ENCODE data around the gene KRT16.

- TF ChIP-seq, protein P1, sequence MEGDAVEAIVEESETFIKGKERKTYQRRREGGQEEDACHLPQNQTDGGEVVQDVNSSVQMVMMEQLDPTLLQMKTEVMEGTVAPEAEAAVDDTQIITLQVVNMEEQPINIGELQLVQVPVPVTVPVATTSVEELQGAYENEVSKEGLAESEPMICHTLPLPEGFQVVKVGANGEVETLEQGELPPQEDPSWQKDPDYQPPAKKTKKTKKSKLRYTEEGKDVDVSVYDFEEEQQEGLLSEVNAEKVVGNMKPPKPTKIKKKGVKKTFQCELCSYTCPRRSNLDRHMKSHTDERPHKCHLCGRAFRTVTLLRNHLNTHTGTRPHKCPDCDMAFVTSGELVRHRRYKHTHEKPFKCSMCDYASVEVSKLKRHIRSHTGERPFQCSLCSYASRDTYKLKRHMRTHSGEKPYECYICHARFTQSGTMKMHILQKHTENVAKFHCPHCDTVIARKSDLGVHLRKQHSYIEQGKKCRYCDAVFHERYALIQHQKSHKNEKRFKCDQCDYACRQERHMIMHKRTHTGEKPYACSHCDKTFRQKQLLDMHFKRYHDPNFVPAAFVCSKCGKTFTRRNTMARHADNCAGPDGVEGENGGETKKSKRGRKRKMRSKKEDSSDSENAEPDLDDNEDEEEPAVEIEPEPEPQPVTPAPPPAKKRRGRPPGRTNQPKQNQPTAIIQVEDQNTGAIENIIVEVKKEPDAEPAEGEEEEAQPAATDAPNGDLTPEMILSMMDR (IDR thresholded peaks at IDR 0.05): no peak
- no peak for TF ChIP-seq POLR2AphosphoS5 (IDR thresholded peaks at IDR 0.05)
Observed at GRCh38 chr17:41614098-41614497, 1.5 kb upstream of the KRT16 start.

Data from prostate gland (tissue), 2 donors.